Fibroblast of lung (primary cell): ENCODE measurements around the gene KCNAB2. TPM values are rescaled to one million over a fixed set of nuclear protein-coding genes. Genes with fewer than 3 reads are reported as not detected.

Experiments used
- DNase-seq, 2 donors: peaks; one replicate each; pipeline versions ENCODE4 v3.0.0 to v3.0.0-alpha.2; 2010; ENCODE audit warnings: low read depth in 2 of 2
- H2AFZ ChIP-seq: 2 replicates; pipeline ENCODE4 v1.5.1; 2012; ENCODE audit warnings: low read length, control low read depth, inconsistent platforms
- H3K27ac ChIP-seq: 2 replicates; pipeline ENCODE4 v1.5.1; 2011; ENCODE audit warnings: low read length, control low read depth; ENCODE audit not compliant: insufficient read depth
- H3K27me3 ChIP-seq: 2 replicates; pipeline ENCODE4 v1.5.1; 2011; ENCODE audit warnings: mild to moderate bottlenecking, low read length; ENCODE audit not compliant: control insufficient read depth, insufficient read depth
- H3K36me3 ChIP-seq: 2 replicates; pipeline ENCODE4 v1.5.1; 2011; ENCODE audit warnings: low read length; ENCODE audit not compliant: control insufficient read depth, insufficient read depth
- H3K4me1 ChIP-seq: 2 replicates; pipeline ENCODE4 v1.5.1; 2011; ENCODE audit warnings: low read length; ENCODE audit not compliant: control insufficient read depth, insufficient read depth; ENCODE audit errors: extremely low read depth
- H3K4me2 ChIP-seq: 2 replicates; pipeline ENCODE4 v1.5.1; 2011; ENCODE audit warnings: low read length, control low read depth; ENCODE audit not compliant: insufficient read depth; ENCODE audit errors: extremely low read depth
- H3K4me3 ChIP-seq, 4 experiments: fragments of 200-600 bp in 1 of 4; sonication (generic) in 1 of 4; replicated peaks in 1 of 4; 2 replicates each; pipeline ENCODE4 v1.5.1; 2011 to 2016; ENCODE audit warnings: low read length in 4 of 4, low read depth in 3 of 4, mild to moderate bottlenecking in 3 of 4, control low read depth in 2 of 4, inconsistent platforms in 1 of 4, mixed read lengths in 1 of 4; ENCODE audit not compliant: insufficient read depth in 1 of 4; ENCODE audit errors: control extremely low read depth in 1 of 4
- H3K79me2 ChIP-seq: 2 replicates; pipeline ENCODE4 v1.5.1; 2012; ENCODE audit warnings: mild to moderate bottlenecking, low read length, inconsistent platforms; ENCODE audit not compliant: control insufficient read depth, insufficient read depth
- H3K9ac ChIP-seq: 2 replicates; pipeline ENCODE4 v1.5.1; 2011; ENCODE audit warnings: mild to moderate bottlenecking, low read length, control low read depth; ENCODE audit not compliant: insufficient read depth
- H3K9me3 ChIP-seq: 2 replicates; pipeline ENCODE4 v1.5.1; 2012; ENCODE audit warnings: low read depth, low read length; ENCODE audit not compliant: control insufficient read depth, insufficient read depth
- H4K20me1 ChIP-seq: 2 replicates; pipeline ENCODE4 v1.5.1; 2011; ENCODE audit warnings: low read length; ENCODE audit not compliant: control insufficient read depth, insufficient read depth; ENCODE audit errors: extremely low read depth
- CTCF ChIP-seq, 2 donors: IDR thresholded peaks in 1 of 2; conservative IDR thresholded peaks in 1 of 2; 1 replicate in 1 of 2; 2 replicates in 1 of 2; pipeline ENCODE4 v1.5.1; 2011 to 2012; ENCODE audit warnings: low read length in 2 of 2, control low read depth in 1 of 2, inconsistent platforms in 1 of 2, low read depth in 1 of 2, mild to moderate bottlenecking in 1 of 2
- EZH2 ChIP-seq: IDR thresholded peaks from 2 replicates; pipeline ENCODE4 v1.5.1; 2012; ENCODE audit warnings: low read length, control low read depth, mild to moderate bottlenecking; ENCODE audit errors: missing control alignments
- polyA plus RNA-seq, 2 donors: library from polyadenylated mRNA; depleted of rRNA in 1 of 2; stranded (reverse) in 1 of 2; unstranded in 1 of 2; fragments of >200 nt; gene quantifications; 2 replicates each; pipeline ENCODE4 v1.2.1, GENCODE V29; 2011 to 2012; ENCODE audit warnings: missing spikeins in 1 of 2
- total RNA-seq: library from RNA; depleted of rRNA; stranded (reverse); fragments of >200 nt; gene quantifications from 2 replicates; pipeline ENCODE4 v1.2.1, GENCODE V29; 2014

KCNAB2 gene
- total and polyA plus RNA-seq, 2 donors (not counting 1 experiment from before 2014, with no cell fraction given) = 2.2 to 2.5 TPM

GRCh38 chr1:6105763-6106162 is 60.1 kb downstream of the KCNAB2 start:
- no peak for DNase-seq
- Histone ChIP-seq H3K4me3 (no peak overlapping the region), H4K20me1 (no peaks in the 10 kb centered on the region), H3K4me2 (no peak overlapping the region), H3K9ac (no peak overlapping the region), H2AFZ (no peak overlapping the region), H3K79me2 (no peaks in the 10 kb centered on the region), H3K4me1 (no peaks in the 10 kb centered on the region), H3K27me3 (no peaks in the 10 kb centered on the region), H3K36me3 (no peaks in the 10 kb centered on the region), H3K9me3 (no peaks in the 10 kb centered on the region), H3K27ac (no peak overlapping the region)
- no peak for TF ChIP-seq CTCF (conservative IDR thresholded peaks at IDR 0.05 in 1 of 2, IDR thresholded peaks at IDR 0.05 in 1 of 2; ENCODE audit: low read depth in 1 of 2, low read length in 2 of 2)
- TF ChIP-seq EZH2 = no peak

DNA sequence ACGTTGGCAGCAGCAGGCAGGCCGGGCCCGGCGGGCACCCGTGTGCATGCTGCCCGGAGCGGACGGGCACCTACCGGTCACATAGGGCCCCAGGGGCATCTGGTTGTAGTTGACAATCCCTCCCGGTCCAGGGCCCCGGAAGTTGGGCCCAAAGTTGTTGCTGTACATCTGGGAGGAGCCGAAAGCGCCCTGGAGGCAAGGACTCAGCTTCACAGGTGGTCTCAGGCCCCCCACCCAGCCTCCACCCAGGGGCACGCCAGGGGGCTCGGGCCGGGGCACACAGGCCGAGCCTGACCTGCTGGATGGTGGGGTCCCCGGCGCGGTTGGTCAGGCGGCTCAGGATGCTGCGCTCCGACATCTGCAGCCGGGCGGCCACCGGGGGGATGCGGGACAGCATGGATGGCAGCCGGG is 60.6 kb downstream of the KCNAB2 start:
- H3K27ac ChIP-seq = no peak overlapping the region
- no peak overlapping the region for H3K9ac ChIP-seq
- no peaks in the 10 kb centered on the region for H3K79me2 ChIP-seq
- no peak overlapping the region for H2AFZ ChIP-seq
- H4K20me1 ChIP-seq = no peaks in the 10 kb centered on the region
- H3K9me3 ChIP-seq = no peaks in the 10 kb centered on the region
- TF ChIP-seq CTCF (conservative IDR thresholded peaks at IDR 0.05 in 1 of 2, IDR thresholded peaks at IDR 0.05 in 1 of 2; ENCODE audit: low read depth in 1 of 2, low read length in 2 of 2) (no peak), EZH2 (no peak)
- no peak overlapping the region for H3K4me3 ChIP-seq
- no peak for DNase-seq
- no peak overlapping the region for H3K4me2 ChIP-seq
- no peaks in the 10 kb centered on the region for H3K27me3 ChIP-seq
- H3K4me1 ChIP-seq = no peaks in the 10 kb centered on the region
- no peaks in the 10 kb centered on the region for H3K36me3 ChIP-seq

GRCh38 chr1:6106977-6107376 is 61.3 kb downstream of the KCNAB2 start:
- Histone ChIP-seq H3K36me3 (no peaks in the 10 kb centered on the region), H2AFZ (no peak overlapping the region), H3K27me3 (no peaks in the 10 kb centered on the region), H3K79me2 (no peaks in the 10 kb centered on the region), H3K27ac (no peak overlapping the region), H3K4me2 (no peak overlapping the region), H4K20me1 (no peaks in the 10 kb centered on the region), H3K9me3 (no peaks in the 10 kb centered on the region), H3K4me3 (no peak overlapping the region), H3K9ac (no peak overlapping the region), H3K4me1 (no peaks in the 10 kb centered on the region)
- no peak for DNase-seq
- TF ChIP-seq CTCF (conservative IDR thresholded peaks at IDR 0.05 in 1 of 2, IDR thresholded peaks at IDR 0.05 in 1 of 2; ENCODE audit: low read depth in 1 of 2, low read length in 2 of 2) (no peak), EZH2 (no peak)
